ENCODE data around the gene P2RY2. TPM values are rescaled to one million over a fixed set of nuclear protein-coding genes. Genes with fewer than 3 reads are reported as not detected.

Gene P2RY2
- total and polyA plus RNA-seq, 2 of the 8 experiments (the other 6 are each of a cell fraction or from before 2014, with no cell fraction given), result 1.0 to 1.5 TPM

DNA sequence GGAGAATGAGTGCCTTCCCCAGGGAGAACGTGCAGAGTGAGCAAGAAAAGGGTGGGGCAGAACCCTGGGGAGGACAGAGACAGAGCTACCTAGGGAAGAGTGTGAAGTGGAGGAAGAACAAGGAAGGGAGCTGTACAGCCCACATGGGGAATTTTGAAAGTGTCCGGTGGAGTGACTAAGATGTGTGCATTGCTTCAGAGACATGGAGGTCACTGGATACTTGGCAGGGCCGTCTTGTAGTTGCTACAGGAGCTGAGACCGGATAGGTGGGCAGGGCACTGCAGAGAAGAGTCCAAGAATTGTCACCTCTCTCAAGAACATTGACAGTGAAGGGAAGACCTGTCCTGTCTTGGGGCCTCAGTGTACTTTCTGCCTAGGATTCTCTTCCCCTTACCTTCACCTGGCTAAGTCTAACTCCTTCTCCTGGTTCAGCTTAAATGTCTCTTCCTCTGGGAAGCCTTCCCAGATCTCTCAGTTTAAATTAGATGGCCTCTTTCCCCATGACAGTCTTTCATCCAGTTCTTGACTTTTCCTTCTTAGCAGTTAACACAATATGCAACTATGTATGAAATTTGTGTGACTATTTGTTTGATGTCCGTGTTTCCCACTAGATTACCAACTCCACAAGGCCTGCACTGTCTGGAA lies 44.9 kb downstream of the P2RY2 start:
- Histone ChIP-seq H3K18ac (ENCODE audit: extremely low read depth, low read length) (no peak overlapping the region), H3K79me1 (ENCODE audit: low read depth, low read length) (no peaks in the 10 kb centered on the region), H3K56ac (replicated peaks; ENCODE audit: insufficient read length, low read depth, low read length) (no peak overlapping the region), H2BK20ac (ENCODE audit: low read length) (no peak overlapping the region), H3K4me3 (ENCODE audit: extremely low read depth in 1 of 4, insufficient read depth in 2 of 4, low read depth in 3 of 4, low read length in 4 of 4) (no peak overlapping the region), H4K20me1 (replicated peaks in 1 of 2; ENCODE audit: control insufficient read depth in 1 of 2, insufficient read depth in 2 of 2, low read length in 2 of 2) (no peaks in the 10 kb centered on the region), H3K9ac (replicated peaks in 1 of 4; ENCODE audit: extremely low read depth in 1 of 4, low read depth in 3 of 4, low read length in 3 of 4) (no peak overlapping the region), H4K5ac (ENCODE audit: insufficient read length, low read depth, low read length) (no peak overlapping the region), H4K8ac (ENCODE audit: extremely low read depth, insufficient read depth, low read length) (no peak overlapping the region), H3K4ac (replicated peaks; ENCODE audit: insufficient read length, low read depth, low read length) (no peak overlapping the region), H3K36me3 (ENCODE audit: control insufficient read depth in 2 of 4, insufficient read depth in 4 of 4, low read length in 3 of 4) (no peaks in the 10 kb centered on the region), H2BK12ac (ENCODE audit: low read depth, low read length) (no peak overlapping the region), H2AK5ac (ENCODE audit: low read depth, low read length) (no peak overlapping the region), H3K9me3 (ENCODE audit: insufficient read depth in 2 of 2, low read depth in 1 of 2, low read length in 1 of 2) (no peaks in the 10 kb centered on the region), H3K23me2 (ENCODE audit: low read depth, low read length) (no peaks in the 10 kb centered on the region; the same call in 1 of the 2 replicates), H3K27me3 (replicated peaks in 1 of 4; ENCODE audit: control insufficient read depth in 3 of 4, extremely low read depth in 1 of 4, insufficient read depth in 3 of 4, low read length in 3 of 4) (peaks cover 0 to 13% (median 13%) of the 10 kb centered on the region in 4 experiments; a peak in 5 of 7 replicates), H3K4me2 (ENCODE audit: insufficient read depth in 1 of 2, low read depth in 2 of 2, low read length in 2 of 2) (no peak overlapping the region), H3K27ac (ENCODE audit: low read depth, low read length) (no peak overlapping the region), H3K79me2 (ENCODE audit: control insufficient read depth in 1 of 2, insufficient read depth in 2 of 2, low read length in 2 of 2) (no peaks in the 10 kb centered on the region), H2BK120ac (replicated peaks; ENCODE audit: low read depth, low read length) (no peak overlapping the region), H2BK15ac (ENCODE audit: low read length) (no peak overlapping the region), H3K4me1 (replicated peaks in 1 of 4; ENCODE audit: control insufficient read depth in 3 of 4, insufficient read depth in 4 of 4, low read length in 3 of 4) (peaks cover 0 to 5% (median 0%) of the 10 kb centered on the region in 4 experiments; a peak in 2 of 7 replicates), H4K91ac (replicated peaks; ENCODE audit: insufficient read length, low read length) (no peak overlapping the region), H3K14ac (ENCODE audit: insufficient read length) (no peak overlapping the region), H2BK5ac (ENCODE audit: low read depth, low read length) (no peak overlapping the region), H2AFZ (ENCODE audit: low read length) (no peak overlapping the region), H3K23ac (ENCODE audit: insufficient read length) (no peak overlapping the region)
- FAIRE-seq (no peak), DNase-seq (ENCODE audit: low read depth in 1 of 2, low spot score in 2 of 2) (no peak)
- WGBS, 2 experiments (ENCODE audit: extremely low coverage in 1 of 2, insufficient coverage in 1 of 2, insufficient read length in 1 of 2, insufficient replicate concordance in 2 of 2, low coverage in 1 of 2, low lambda C conversion rate in 2 of 2, missing lambda C conversion rate in 1 of 2), result 80% methylated on average over 5 of the region's 5 CpGs; no CpG with 5 or more reads in 1 of the 2 experiments
- CTCF ChIA-PET (ENCODE audit: partially characterized antibody), result interaction anchor here (1.0 to 16.5 kb wide), 8 partner anchors 8 to 82 kb away, joined by 3 to 173 read pairs (median 7); no protein-coding TSS in a partner anchor
- POLR2A ChIA-PET (ENCODE audit: partially characterized antibody), result no interaction called here
- no peak for TF ChIP-seq SP2 (IDR thresholded peaks at IDR 0.05; ENCODE audit: low read length)
- TF ChIP-seq NANOG (IDR thresholded peaks at IDR 0.05; ENCODE audit: insufficient read depth, low read depth, low read length, poor library complexity, severe bottlenecking), result no peak
- TF ChIP-seq CEBPB (IDR thresholded peaks at IDR 0.05; ENCODE audit: low read depth, low read length), result no peak
- TF ChIP-seq JUN (IDR thresholded peaks at IDR 0.05; ENCODE audit: low read depth, low read length), result no peak
- TF ChIP-seq, protein P1, sequence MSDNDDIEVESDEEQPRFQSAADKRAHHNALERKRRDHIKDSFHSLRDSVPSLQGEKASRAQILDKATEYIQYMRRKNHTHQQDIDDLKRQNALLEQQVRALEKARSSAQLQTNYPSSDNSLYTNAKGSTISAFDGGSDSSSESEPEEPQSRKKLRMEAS (IDR thresholded peaks at IDR 0.05), result no peak
- TF ChIP-seq TAF7 (optimal IDR thresholded peaks at IDR 0.05; ENCODE audit: borderline replicate concordance, low read depth, low read length), result no peak
- no peak for TF ChIP-seq ZNF274 (IDR thresholded peaks at IDR 0.05; ENCODE audit: borderline replicate concordance, extremely low read depth, low read length)
- TF ChIP-seq KDM5A (IDR thresholded peaks at IDR 0.05; ENCODE audit: low read length), result no peak
- TF ChIP-seq CBX8 (IDR thresholded peaks at IDR 0.05; ENCODE audit: borderline replicate concordance, low read depth, low read length), result no peak
- TF ChIP-seq SAP30 (IDR thresholded peaks at IDR 0.05; ENCODE audit: insufficient read depth, insufficient replicate concordance, low read length), result no peak
- TF ChIP-seq PHF8 (conservative IDR thresholded peaks at IDR 0.05; ENCODE audit: low read depth, low read length), result no peak
- no peak for TF ChIP-seq JUND (IDR thresholded peaks at IDR 0.05; ENCODE audit: low read length)
- TF ChIP-seq SUZ12 (IDR thresholded peaks at IDR 0.05; ENCODE audit: low read length), result no peak
